ENCODE measurements around the gene CABLES1.

GRCh38 chr18:23207994-23208393, 72.7 kb downstream of the CABLES1 start:
- TF ChIP-seq HDAC2 (IDR thresholded peaks at IDR 0.05) (no peak), CTCF (IDR thresholded peaks at IDR 0.05) (no peak), JUN (IDR thresholded peaks at IDR 0.05) (no peak), EHF (CRISPR knock-in tag; IDR thresholded peaks at IDR 0.05) (no peak), ZNF302 (CRISPR knock-in tag; IDR thresholded peaks at IDR 0.05) (no peak), CBX2 (IDR thresholded peaks at IDR 0.05; ENCODE audit: borderline replicate concordance, low read depth) (no peak), CHD2 (IDR thresholded peaks at IDR 0.05; ENCODE audit: low read length, partially characterized antibody) (no peak), RCOR1 (IDR thresholded peaks at IDR 0.05; ENCODE audit: low read depth, low read length) (no peak), CEBPB (IDR thresholded peaks at IDR 0.05) (no peak)
